ENCODE measurements around the gene NOP53. TPM values are rescaled to one million over a fixed set of nuclear protein-coding genes. Genes with fewer than 3 reads are reported as not detected.

Gene NOP53
- total and polyA plus RNA-seq, 4 donors, result 25.8 to 85.5 (median 38.6) TPM

GRCh38 chr19:47696635-47697034 lies 48.7 kb upstream of the NOP53 start:
- Histone ChIP-seq H3K9me3 (ENCODE audit: control insufficient read depth in 4 of 4, low read length in 3 of 4) (no peaks in the 10 kb centered on the region), H3K27me3 (ENCODE audit: control insufficient read depth in 4 of 4, insufficient read depth in 4 of 4, low read length in 3 of 4) (no peaks in the 10 kb centered on the region), H3K4me1 (ENCODE audit: control insufficient read depth in 4 of 4, insufficient read depth in 4 of 4, low read length in 3 of 4) (peaks cover 0 to 3% (median 0%) of the 10 kb centered on the region in 4 donors), H3K4me3 (ENCODE audit: low read depth in 1 of 3, low read length in 3 of 3) (no peak overlapping the region), H3K9ac (ENCODE audit: low read depth in 1 of 2, low read length in 2 of 2) (no peak overlapping the region), H3K36me3 (ENCODE audit: control insufficient read depth in 4 of 4, insufficient read depth in 3 of 4, low read depth in 1 of 4, low read length in 3 of 4) (peaks cover 11 to 26% (median 13%) of the 10 kb centered on the region in 4 donors), H3K27ac (ENCODE audit: low read depth in 1 of 2, low read length in 2 of 2) (no peak overlapping the region)
- DNase-seq (ENCODE audit: low spot score), result no peak
- TF ChIP-seq NR2F2 (IDR thresholded peaks at IDR 0.05) (no peak), TAF1 (conservative IDR thresholded peaks at IDR 0.05) (no peak), FOXA2 (IDR thresholded peaks at IDR 0.05) (no peak), ATF3 (IDR thresholded peaks at IDR 0.05) (no peak), HNF4G (IDR thresholded peaks at IDR 0.05) (no peak), ZBTB33 (IDR thresholded peaks at IDR 0.05) (no peak), GABPA (IDR thresholded peaks at IDR 0.05 in 1 of 2, conservative IDR thresholded peaks at IDR 0.05 in 1 of 2) (no peak), YY1 (IDR thresholded peaks at IDR 0.05) (no peak), REST (IDR thresholded peaks at IDR 0.05) (no peak), JUND (IDR thresholded peaks at IDR 0.05) (no peak), RXRA (IDR thresholded peaks at IDR 0.05) (no peak), SP1 (IDR thresholded peaks at IDR 0.05) (no peak), RAD21 (IDR thresholded peaks at IDR 0.05) (no peak), MAX (IDR thresholded peaks at IDR 0.05) (no peak), HNF4A (conservative IDR thresholded peaks at IDR 0.05) (no peak), CTCF (IDR thresholded peaks at IDR 0.05; ENCODE audit: low read depth, low read length, missing input control) (no peak), FOXA1 (IDR thresholded peaks at IDR 0.05) (no peak), EGR1 (IDR thresholded peaks at IDR 0.05; ENCODE audit: low read depth in 2 of 2) (no peak)
- WGBS, result 96% methylated on average over 8 of the region's 8 CpGs
